LNCAP (cell line): ENCODE measurements around the gene RPTOR.

Experiments
- CTCF ChIP-seq: fragments of 450-650 bp; IDR thresholded peaks from 2 replicates; pipeline ENCODE4 v1.5.1; 2017; ENCODE audit warnings: mild to moderate bottlenecking

The RPTOR gene

GRCh38 chr17:80964859-80965580 lies 420.4 kb downstream of the RPTOR start:
- no peak for TF ChIP-seq CTCF

GRCh38 chr17:80965606-80966005 lies 421.0 kb downstream of the RPTOR start:
- no peak for TF ChIP-seq CTCF

- TF ChIP-seq CTCF: no peak
Measured at GRCh38 chr17:80967404-80967872, 422.8 kb downstream of the RPTOR start.

- no peak for TF ChIP-seq CTCF
Measured at GRCh38 chr17:80968602-80969029, 424.0 kb downstream of the RPTOR start.

GRCh38 chr17:80969030-80969673 lies 424.5 kb downstream of the RPTOR start:
- no peak for TF ChIP-seq CTCF

GRCh38 chr17:80969674-80970043 lies 425.0 kb downstream of the RPTOR start:
- no peak for TF ChIP-seq CTCF

- peak; percentile 35 for TF ChIP-seq CTCF
Measured at GRCh38 chr17:80970044-80970761, 425.6 kb downstream of the RPTOR start.
